Activated CD4-positive, alpha-beta T cell treated with anti-CD3 and anti-CD28 coated beads, Interleukin-2, amount 10 ng/mL, durations not matched to agents 7 days and 5 days (primary cell): ENCODE data around the gene SDHAF4. TPM values are rescaled to one million over a fixed set of nuclear protein-coding genes. Genes with fewer than 3 reads are reported as not detected.
A peak's percentile ranks its signal among the peaks of the same experiment; 100 is the strongest.
"Not testable (repeated sequence)": the region's sequence is repeated elsewhere in the genome, so short reads cannot be mapped to it uniquely, and the experiment has no call there.

Experiments used
- CTCF ChIA-PET: fragments of 350-600 bp; sonication (Branson Sonifier 250); formaldehyde crosslinking; loops from one replicate; lab custom pipeline; 2021; ENCODE audit warnings: antibody characterized with exemption; lab: Charles Lee
- POLR2A ChIA-PET: fragments of 350-600 bp; sonication (Branson Sonifier 250); formaldehyde crosslinking; loops from one replicate; lab custom pipeline; 2021; ENCODE audit warnings: antibody characterized with exemption; lab: Charles Lee
- DNase-seq: peaks from one replicate; pipeline ENCODE4 v3.0.0-alpha.2; 2020
- H3K27ac Mint-ChIP-seq: one replicate; pipeline ENCODE4 v1.8.0; 2021; ENCODE audit warnings: mild to moderate bottlenecking, moderate library complexity, mixed read lengths
- H3K27me3 Mint-ChIP-seq: one replicate; pipeline ENCODE4 v1.8.0; 2021; ENCODE audit warnings: mixed read lengths
- H3K36me3 Mint-ChIP-seq: one replicate; pipeline ENCODE4 v1.8.0; 2021; ENCODE audit warnings: low read depth, mixed read lengths
- H3K4me1 Mint-ChIP-seq: one replicate; pipeline ENCODE4 v1.8.0; 2021; ENCODE audit warnings: mixed read lengths
- H3K4me3 Mint-ChIP-seq: one replicate; pipeline ENCODE4 v1.8.0; 2021; ENCODE audit warnings: mild to moderate bottlenecking, moderate library complexity, mixed read lengths
- H3K9me3 Mint-ChIP-seq: one replicate; pipeline ENCODE4 v1.8.0; 2021; ENCODE audit warnings: mixed read lengths
- total RNA-seq, 2 experiments: library from RNA; stranded (reverse); gene quantifications; one replicate each; pipeline ENCODE4 v1.2.3, GENCODE V29; 2021

Gene SDHAF4
- total RNA-seq, 2 experiments from 2014 or later, result 10.5 to 11.1 TPM

DNA sequence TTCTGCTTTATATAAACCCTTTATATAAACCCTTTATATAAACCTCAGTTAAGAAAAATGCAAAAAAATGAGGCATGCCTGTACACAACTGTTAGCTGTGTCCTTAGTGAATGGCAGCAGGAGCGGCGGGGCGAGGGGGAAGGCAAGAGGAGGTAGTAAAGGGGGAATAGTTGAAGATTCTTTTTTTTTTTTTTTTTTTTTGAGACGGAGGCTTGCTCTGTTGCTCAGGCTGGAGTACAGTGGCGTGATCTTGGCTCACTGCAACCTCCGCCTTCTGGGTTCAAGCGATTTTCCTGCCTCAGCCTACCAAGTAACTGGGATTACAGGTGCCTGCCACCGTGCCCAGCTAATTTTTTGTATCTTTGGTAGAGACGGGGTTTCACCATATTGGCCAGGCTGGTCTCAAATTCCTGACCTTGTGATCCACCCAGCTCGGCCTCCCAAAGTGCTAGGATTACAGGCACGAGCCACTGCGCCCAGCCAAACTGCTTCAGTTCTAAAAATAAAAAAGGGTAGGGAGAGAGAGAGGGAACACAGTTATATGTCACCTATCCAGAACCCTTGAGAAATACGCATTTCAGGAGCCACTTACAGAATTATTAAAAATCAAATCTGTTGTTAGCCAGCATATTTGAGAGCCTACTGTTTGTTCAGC, 14.3 kb upstream of the SDHAF4 start:
- H3K9me3 Mint-ChIP-seq, H3K4me3 Mint-ChIP-seq, H3K4me1 Mint-ChIP-seq, CTCF ChIA-PET, H3K27ac Mint-ChIP-seq, DNase-seq, H3K27me3 Mint-ChIP-seq, POLR2A ChIA-PET, H3K36me3 Mint-ChIP-seq: not testable (repeated sequence)

DNA sequence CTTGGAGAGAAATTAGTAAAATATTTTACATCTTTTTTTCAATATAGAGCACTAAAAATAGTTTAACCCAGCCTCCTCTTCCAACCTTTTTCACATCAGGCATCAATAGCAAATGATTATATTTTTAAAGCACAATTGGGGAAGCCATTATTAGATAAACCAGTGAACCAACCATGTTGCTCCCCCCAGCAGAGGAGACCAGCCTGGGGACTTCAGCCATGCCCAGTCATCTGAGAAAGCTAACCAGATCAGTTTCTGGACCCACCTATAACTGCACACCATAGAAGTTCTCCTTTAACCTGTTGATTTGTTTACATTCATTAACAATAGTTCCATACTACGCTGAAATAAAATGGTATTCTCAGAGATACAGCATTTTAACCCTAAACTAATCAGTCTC, 13.8 kb upstream of the SDHAF4 start:
- no peak for DNase-seq
- Mint-ChIP-seq H3K9me3 (no peaks in the 10 kb centered on the region), H3K27ac (no peak overlapping the region), H3K27me3 (no peaks in the 10 kb centered on the region), H3K4me3 (no peak overlapping the region), H3K4me1 (peaks cover 6% of the 10 kb centered on the region), H3K36me3 (no peaks in the 10 kb centered on the region)
- ChIA-PET POLR2A (no interaction called here), CTCF (no interaction called here)

DNA sequence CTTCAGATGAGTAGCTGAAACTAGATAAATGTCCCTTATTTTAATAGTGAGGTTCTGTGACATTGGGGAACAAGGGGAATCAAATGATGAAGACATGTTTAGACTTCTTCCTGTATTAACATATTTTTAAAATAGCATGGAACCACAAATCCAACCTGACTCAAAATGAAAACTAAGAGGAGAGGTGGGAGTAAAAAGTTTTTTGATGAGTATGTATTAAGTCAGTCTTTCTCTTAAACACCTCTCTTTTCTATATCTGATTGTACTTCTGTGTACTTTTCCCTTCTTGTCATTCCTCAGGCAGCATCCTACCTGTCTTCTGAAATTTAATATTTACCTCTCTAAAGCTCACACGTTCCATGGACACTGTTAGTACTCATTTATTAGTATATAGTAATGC, 8.7 kb upstream of the SDHAF4 start:
- Mint-ChIP-seq H3K27ac (no peak overlapping the region), H3K4me1 (peaks cover 11% of the 10 kb centered on the region), H3K27me3 (no peaks in the 10 kb centered on the region), H3K9me3 (no peaks in the 10 kb centered on the region), H3K36me3 (no peaks in the 10 kb centered on the region), H3K4me3 (no peak overlapping the region)
- no peak for DNase-seq
- ChIA-PET CTCF (interaction anchor here (0.6 to 1.1 kb wide), 3 partner anchors 9 to 388 kb away, joined by 3 to 4 read pairs (median 3); partner anchors contain the start of gene SDHAF4), POLR2A (no interaction called here)

DNA sequence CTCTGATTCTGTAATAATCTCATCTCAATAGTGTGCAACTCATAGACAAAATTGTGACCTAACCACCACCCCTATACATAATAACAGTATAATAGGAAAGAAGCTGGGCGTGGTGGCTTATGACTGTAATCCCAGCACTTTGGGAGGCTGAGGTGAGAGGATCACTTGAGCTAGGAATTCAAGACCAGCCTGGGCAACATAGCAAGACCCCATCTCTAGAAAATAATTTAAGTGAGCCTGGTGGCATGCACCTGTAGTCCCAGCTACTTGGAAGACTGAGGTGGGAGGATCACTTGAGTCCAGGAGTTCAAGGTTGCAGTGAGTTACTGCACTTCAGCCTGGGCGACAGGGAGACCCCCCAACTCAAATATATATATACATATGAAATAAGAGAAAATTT, 4.3 kb upstream of the SDHAF4 start:
- H3K9me3 Mint-ChIP-seq, H3K27ac Mint-ChIP-seq, POLR2A ChIA-PET, H3K36me3 Mint-ChIP-seq, H3K4me3 Mint-ChIP-seq, CTCF ChIA-PET, DNase-seq, H3K27me3 Mint-ChIP-seq: not testable (repeated sequence)
- H3K4me1 Mint-ChIP-seq, result peaks cover 17% of the 10 kb centered on the region

DNA sequence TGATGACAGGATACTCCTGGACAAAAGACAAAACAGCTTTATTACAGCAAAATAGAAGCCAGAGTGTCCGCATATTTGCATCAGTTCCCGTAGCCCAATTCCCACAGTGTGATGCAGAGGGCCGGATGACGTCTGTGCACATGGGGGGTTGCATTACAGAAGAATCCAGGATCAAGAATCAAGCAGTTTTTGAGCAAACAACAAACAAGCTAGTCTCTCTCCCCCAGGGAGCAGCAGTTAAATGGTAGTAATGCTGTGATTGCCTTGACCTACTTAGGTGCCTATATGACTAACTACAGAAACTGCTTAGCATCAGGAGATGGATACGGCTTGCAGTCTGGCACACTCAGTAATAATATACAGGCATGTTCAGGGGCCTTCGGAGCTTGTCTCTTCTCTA, 3.2 kb upstream of the SDHAF4 start:
- H3K4me1 Mint-ChIP-seq, result peaks cover 15% of the 10 kb centered on the region
- ChIA-PET CTCF (interaction anchor here (1.0 kb wide), 1 partner anchor 11 kb away, joined by 4 read pairs; no protein-coding TSS in a partner anchor), POLR2A (no interaction called here)
- no peak for DNase-seq
- H3K27me3 Mint-ChIP-seq, result peaks cover 5% of the 10 kb centered on the region
- H3K36me3 Mint-ChIP-seq, result peaks cover 6% of the 10 kb centered on the region
- H3K4me3 Mint-ChIP-seq, result no peak overlapping the region
- H3K27ac Mint-ChIP-seq, result no peak overlapping the region
- H3K9me3 Mint-ChIP-seq, result no peaks in the 10 kb centered on the region

DNA sequence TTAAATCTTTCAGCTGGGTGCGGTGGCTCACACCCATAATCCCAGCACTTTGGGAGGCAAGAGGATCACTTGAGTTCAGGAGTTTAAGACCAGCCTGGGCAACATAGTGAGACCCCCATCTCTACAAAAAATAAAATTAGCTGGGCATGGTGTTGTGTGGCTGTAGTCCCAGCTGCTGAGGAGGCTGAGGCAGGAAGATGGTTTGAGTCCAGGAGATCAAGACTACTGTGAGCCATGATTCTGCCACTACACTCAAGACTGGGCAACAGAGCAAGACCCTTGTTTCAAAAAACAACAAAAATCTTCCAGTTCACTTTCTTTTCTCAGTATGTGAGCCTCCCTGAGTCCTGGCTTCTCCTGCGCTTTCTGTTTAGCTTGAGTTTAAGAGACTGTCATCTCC, 7.9 kb downstream of the SDHAF4 start:
- ChIA-PET CTCF (interaction anchor here (0.8 to 1.6 kb wide), 3 partner anchors 9 to 18 kb away, joined by 3 to 4 read pairs (median 4); no protein-coding TSS in a partner anchor), POLR2A (no interaction called here)
- no peak for DNase-seq

DNA sequence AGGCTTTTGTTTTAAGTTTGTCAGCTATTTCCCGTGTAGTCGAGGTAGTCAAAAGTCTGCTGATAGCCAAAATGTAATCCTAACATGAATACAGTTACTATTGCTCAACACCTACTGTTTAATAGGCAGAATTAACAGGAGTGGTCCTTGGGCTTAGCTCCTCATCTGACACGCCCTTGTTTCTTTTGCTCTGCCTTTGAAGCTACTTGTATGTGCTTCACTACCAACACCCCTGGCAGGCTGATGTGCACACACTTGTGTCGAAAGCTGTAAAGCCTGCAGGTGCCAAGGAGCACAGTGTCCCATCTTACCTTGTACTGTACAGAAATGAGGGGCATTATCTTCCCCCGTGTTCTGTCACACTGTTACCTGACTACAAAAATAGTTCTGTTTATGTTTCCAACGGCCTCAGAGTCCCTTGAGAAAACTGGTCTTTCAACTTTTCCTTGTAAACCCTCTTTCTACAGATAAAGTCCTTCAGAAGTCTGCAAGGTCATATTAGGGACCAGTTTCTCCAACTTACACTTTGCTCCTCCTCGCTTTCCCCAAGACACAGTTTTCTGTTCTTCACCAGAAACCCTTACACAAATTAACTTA, 9.3 kb downstream of the SDHAF4 start:
- POLR2A ChIA-PET, result interaction anchor here (0.5 kb wide), 1 partner anchor 99 kb away, joined by 3 read pairs; no protein-coding TSS in a partner anchor

More for the DNA sequence above, 7.9 kb downstream of the SDHAF4 start:
- peaks cover 1% of the 10 kb centered on the region for H3K4me1 Mint-ChIP-seq
- no peaks in the 10 kb centered on the region for H3K9me3 Mint-ChIP-seq
- peaks cover 9% of the 10 kb centered on the region for H3K36me3 Mint-ChIP-seq
- H3K27ac Mint-ChIP-seq, result no peak overlapping the region
- H3K27me3 Mint-ChIP-seq, result no peaks in the 10 kb centered on the region
- no peak overlapping the region for H3K4me3 Mint-ChIP-seq

DNA sequence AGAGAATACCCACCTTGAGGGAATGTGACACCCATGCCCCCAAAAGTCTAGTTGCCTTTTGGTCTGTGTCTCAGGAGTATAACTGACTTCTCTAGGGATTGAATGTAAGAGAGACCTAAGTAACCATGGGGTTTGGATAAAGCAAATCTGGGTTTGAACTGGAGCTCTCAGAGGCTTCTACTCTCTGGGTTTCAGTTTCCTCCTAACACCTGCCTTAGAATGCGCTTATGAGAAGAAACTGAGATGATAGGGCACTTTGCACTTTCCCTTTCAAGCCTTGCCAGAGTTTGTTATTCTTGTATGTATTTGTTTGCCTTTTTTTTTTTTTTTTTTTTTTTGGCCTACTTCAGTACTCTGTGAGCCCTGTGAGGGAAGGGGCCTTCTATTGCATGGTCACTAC, 19.4 kb downstream of the SDHAF4 start:
- H3K36me3 Mint-ChIP-seq, result peaks cover 45% of the 10 kb centered on the region
- no peaks in the 10 kb centered on the region for H3K27me3 Mint-ChIP-seq
- no peaks in the 10 kb centered on the region for H3K9me3 Mint-ChIP-seq
- peaks cover 15% of the 10 kb centered on the region for H3K4me1 Mint-ChIP-seq
- POLR2A ChIA-PET, result no interaction called here
- H3K4me3 Mint-ChIP-seq, result no peak overlapping the region
- CTCF ChIA-PET, result interaction anchor here (0.5 kb wide), 1 partner anchor 809 kb away, joined by 4 read pairs; no protein-coding TSS in a partner anchor
- DNase-seq, result peak; percentile 10
- peak overlapping the region; percentile 72 for H3K27ac Mint-ChIP-seq

More for the DNA sequence above, 9.3 kb downstream of the SDHAF4 start:
- no peak for DNase-seq
- CTCF ChIA-PET, result interaction anchor here (0.6 to 0.8 kb wide), 3 partner anchors 10 to 105 kb away, joined by 3 to 5 read pairs (median 3); no protein-coding TSS in a partner anchor
- peaks cover 9% of the 10 kb centered on the region for H3K36me3 Mint-ChIP-seq
- H3K4me3 Mint-ChIP-seq, result no peak overlapping the region
- H3K4me1 Mint-ChIP-seq, result no peaks in the 10 kb centered on the region
- no peaks in the 10 kb centered on the region for H3K9me3 Mint-ChIP-seq
- no peaks in the 10 kb centered on the region for H3K27me3 Mint-ChIP-seq
- H3K27ac Mint-ChIP-seq, result no peak overlapping the region

DNA sequence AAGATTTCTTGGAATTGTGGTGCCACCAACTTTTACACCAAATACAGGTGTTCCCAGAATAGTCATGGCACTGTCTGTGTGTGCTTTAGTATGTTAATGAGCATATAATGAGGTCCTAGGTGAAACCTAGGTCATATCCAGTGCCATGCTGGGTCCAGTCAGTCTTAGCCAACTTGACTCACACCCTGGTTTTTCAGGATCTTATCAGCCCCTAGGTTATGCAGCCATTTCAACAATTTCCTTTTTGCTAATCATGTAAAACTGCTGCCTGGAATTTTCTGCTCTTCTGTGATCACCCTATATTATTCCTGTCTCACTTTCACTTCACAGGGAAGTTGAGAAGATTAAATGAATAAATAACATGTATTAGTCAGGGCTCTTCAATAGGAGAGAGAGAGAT, 23.7 kb downstream of the SDHAF4 start:
- Mint-ChIP-seq H3K27me3 (no peaks in the 10 kb centered on the region), H3K9me3 (peaks cover 6% of the 10 kb centered on the region), H3K4me3 (no peak overlapping the region)

DNA sequence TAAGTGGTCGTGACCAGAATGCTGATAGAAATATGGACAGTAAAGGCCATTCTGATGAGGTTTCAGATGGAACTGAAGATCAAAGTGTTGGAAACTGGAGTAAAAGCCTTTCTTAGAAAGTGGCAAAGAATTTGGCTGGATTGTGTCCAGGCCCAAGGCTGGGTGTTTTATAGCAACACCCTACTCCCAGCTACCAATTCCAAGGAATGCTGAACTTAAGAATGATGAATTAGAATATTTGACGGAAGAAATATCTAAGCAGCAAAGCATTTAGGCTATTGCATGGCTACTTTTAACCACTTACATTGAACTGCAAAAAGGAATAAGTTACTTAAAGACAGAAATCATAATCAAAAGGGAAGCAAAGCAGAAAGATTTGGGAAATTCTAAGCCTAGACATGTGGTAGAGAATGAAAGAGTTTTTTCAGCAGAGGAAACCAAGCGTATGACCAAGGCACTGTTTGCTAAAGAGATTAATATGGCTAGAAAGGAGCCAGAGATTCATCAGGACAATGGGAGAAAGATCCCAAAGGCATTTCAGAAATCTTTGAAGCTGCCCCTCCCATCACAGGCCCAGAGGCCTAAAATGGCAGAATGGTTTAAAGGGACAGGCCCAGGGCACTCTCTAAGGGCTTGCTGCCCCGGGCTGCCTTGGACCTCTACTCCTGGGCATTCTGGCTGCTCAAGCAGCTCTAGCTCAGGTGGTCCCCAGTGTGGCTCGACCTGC, 25.8 kb downstream of the SDHAF4 start:
- Mint-ChIP-seq H3K4me3 (no peak overlapping the region), H3K9me3 (peaks cover 6% of the 10 kb centered on the region), H3K27me3 (no peaks in the 10 kb centered on the region), H3K4me1 (no peaks in the 10 kb centered on the region), H3K36me3 (peaks cover 17% of the 10 kb centered on the region), H3K27ac (no peak overlapping the region)
- POLR2A ChIA-PET, result no interaction called here
- CTCF ChIA-PET, result interaction anchor here (0.6 to 1.0 kb wide), 3 partner anchors 18 to 180 kb away, joined by 3 to 4 read pairs (median 3); partner anchors contain the start of gene FAM135A
- no peak for DNase-seq

More for the DNA sequence above, 23.7 kb downstream of the SDHAF4 start:
- peaks cover 10% of the 10 kb centered on the region for H3K4me1 Mint-ChIP-seq
- peaks cover 28% of the 10 kb centered on the region for H3K36me3 Mint-ChIP-seq
- POLR2A ChIA-PET, result no interaction called here
- CTCF ChIA-PET, result no interaction called here
- peak overlapping the region; percentile 19 for H3K27ac Mint-ChIP-seq
- no peak for DNase-seq

DNA sequence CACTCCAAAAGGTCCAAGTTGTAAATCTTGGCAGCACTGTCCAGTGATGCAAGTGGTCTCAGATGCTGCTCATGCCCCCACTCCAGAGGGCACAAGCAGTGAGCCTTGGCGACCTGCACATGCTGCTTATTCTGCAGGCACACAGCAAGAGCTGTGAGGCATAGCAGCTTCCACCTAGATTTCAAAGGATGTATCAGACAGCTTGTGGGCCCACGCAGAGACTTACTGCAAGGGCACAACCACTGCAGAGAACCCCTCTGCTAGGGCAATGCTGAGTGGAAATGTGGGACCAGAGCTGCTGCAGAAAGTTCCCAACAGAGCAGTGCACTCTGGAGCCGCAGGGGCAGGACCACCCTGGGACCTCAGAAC, 26.4 kb downstream of the SDHAF4 start:
- Mint-ChIP-seq H3K27me3 (no peaks in the 10 kb centered on the region), H3K36me3 (peaks cover 17% of the 10 kb centered on the region), H3K27ac (no peak overlapping the region), H3K9me3 (peaks cover 6% of the 10 kb centered on the region), H3K4me1 (no peaks in the 10 kb centered on the region), H3K4me3 (no peak overlapping the region)
- no peak for DNase-seq
- ChIA-PET CTCF (interaction anchor here (0.6 to 1.0 kb wide), 2 partner anchors 19 to 180 kb away, joined by 3 to 4 read pairs; partner anchors contain the start of gene FAM135A), POLR2A (no interaction called here)

DNA sequence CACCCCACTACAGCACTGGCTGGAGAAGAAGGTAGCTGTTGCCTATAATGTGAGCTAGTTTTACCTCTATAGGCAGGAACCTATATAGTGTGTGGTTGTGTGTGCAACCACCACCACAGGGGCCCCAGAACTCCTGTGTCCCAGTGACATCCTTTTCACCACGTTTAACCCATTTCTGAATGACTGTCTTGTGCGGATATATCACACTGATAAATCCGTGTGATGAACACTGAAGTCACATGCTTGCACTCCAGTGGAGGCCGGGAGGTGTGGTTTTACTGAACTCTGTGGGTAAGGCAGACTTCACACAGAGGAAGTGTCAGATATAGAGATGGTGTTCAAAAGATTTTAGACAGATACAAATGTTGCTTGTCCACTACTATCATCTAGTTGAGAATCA, 32.5 kb downstream of the SDHAF4 start:
- H3K4me1 Mint-ChIP-seq, result peaks cover 18% of the 10 kb centered on the region
- H3K27ac Mint-ChIP-seq, result peak overlapping the region; percentile 27
- H3K27me3 Mint-ChIP-seq, result no peaks in the 10 kb centered on the region
- POLR2A ChIA-PET, result no interaction called here
- H3K9me3 Mint-ChIP-seq, result peaks cover 10% of the 10 kb centered on the region
- H3K36me3 Mint-ChIP-seq, result peaks cover 10% of the 10 kb centered on the region
- CTCF ChIA-PET, result interaction anchor here (1.2 to 2.0 kb wide), 2 partner anchors 10 to 33 kb away, joined by 3 to 4 read pairs; partner anchors contain the start of gene SDHAF4
- DNase-seq, result peak; percentile 67
- no peak overlapping the region for H3K4me3 Mint-ChIP-seq
